ENCODE results near the gene SSR3.

DNA sequence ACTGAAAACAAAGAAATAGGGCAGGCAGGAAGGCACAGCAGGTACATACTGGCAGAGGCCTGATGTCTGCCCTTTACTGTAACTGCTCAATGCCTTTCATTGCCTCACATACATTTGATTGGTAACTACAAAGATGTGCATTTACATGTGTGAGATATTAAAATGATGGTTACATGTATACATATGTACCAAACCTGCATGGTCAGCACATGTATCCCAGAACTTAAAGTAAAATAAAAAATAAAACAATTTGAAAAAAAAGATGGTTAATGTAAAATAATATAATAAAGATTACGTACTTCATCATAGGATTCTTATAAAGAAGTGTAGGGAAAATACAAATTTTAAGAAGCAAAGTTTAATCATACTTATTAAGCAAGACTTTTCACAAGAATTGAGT, 15.1 kb downstream of the SSR3 start:
- TF ChIP-seq, protein P1, sequence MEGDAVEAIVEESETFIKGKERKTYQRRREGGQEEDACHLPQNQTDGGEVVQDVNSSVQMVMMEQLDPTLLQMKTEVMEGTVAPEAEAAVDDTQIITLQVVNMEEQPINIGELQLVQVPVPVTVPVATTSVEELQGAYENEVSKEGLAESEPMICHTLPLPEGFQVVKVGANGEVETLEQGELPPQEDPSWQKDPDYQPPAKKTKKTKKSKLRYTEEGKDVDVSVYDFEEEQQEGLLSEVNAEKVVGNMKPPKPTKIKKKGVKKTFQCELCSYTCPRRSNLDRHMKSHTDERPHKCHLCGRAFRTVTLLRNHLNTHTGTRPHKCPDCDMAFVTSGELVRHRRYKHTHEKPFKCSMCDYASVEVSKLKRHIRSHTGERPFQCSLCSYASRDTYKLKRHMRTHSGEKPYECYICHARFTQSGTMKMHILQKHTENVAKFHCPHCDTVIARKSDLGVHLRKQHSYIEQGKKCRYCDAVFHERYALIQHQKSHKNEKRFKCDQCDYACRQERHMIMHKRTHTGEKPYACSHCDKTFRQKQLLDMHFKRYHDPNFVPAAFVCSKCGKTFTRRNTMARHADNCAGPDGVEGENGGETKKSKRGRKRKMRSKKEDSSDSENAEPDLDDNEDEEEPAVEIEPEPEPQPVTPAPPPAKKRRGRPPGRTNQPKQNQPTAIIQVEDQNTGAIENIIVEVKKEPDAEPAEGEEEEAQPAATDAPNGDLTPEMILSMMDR (conservative IDR thresholded peaks at IDR 0.05; ENCODE audit: low read length), result no peak
- TF ChIP-seq EZH2phosphoT487 (IDR thresholded peaks at IDR 0.05; ENCODE audit: borderline replicate concordance, low read depth, low read length), result no peak

Data from OCI-LY7 (cell line).